ENCODE data around the gene IL16. TPM values are rescaled to one million over a fixed set of nuclear protein-coding genes. Genes with fewer than 3 reads are reported as not detected.
"Not testable (repeated sequence)": the region's sequence is repeated elsewhere in the genome, so short reads cannot be mapped to it uniquely, and the experiment has no call there.

IL16 gene
- total RNA-seq, 1 donor from 2014 or later, result 0.05 TPM

DNA sequence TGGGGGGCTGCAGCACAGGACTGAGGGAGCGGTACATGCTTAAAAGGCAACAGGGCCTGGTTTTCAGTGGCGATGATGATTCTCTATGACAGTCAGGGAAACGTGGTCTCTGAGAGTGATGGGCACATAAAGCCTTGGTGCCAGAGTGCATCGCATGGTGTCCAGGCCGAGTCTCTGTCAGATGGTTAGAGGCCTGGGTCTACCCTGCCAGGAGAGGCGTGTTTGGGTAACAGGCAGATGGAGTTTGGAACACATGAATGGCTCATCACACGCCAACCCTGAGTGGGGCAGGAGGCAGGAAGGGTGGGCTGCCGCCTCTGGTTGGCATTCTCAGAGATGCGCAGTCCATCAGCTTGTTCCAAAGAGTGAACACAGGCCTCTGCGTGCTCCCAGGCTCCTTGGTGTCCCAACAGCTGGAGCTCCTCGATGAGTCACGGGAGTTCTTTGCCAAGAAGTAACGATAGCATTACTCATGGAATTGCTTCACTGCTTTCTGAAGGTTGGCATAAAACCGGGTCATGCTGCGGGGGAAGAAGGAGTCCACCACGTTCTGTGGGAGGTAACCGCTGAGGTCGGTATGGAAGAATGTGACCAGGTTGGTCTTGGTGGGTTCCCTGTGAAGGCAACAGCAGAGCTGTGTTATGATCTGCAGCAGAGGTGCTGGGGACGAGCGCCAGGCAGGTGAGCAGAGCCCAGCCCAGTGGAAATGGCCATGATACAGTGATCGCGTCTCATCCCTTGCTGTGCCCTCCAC lies 116.3 kb downstream of the IL16 start:
- DNase-seq (ENCODE audit: low read depth), result peak; percentile 99

DNA sequence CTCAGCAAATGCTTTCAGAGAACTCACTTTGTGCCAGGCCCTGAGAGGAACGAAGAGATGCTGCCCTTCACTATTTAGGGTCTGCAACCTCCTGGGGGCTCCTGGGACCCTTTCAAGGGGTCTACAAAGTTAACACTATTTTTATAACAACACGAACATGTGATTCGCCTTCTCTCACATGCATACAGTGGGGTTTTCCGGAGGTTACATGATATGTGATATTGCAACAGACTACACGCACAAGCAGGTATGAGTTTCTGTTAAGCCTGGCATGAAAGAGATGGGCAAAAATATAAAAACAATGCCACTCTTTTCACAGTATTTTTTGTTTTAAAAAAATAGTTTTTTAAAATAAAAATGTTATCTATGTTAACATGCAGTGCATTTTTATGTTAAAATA lies 117.0 kb downstream of the IL16 start:
- no peak for DNase-seq (ENCODE audit: low read depth)

DNA sequence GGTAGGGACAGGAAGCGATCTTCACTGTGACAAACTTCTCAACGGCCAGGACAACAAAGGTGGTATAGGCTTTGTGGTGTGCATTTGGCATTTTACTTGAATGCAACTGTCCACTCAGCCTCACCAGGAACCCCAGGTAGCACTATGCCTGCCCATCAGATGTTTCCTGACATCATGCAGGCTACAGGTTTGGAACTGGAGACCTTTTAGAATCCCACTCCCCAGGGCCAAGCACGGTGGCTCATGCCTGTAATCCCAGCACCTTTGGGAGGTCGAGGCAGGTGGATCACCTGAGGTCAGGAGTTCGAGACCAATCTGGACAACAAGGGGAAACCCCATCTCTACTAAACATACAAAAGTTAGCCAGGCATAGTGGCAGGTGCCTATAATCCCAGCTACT lies 117.7 kb downstream of the IL16 start:
- DNase-seq (ENCODE audit: low read depth), result no peak

DNA sequence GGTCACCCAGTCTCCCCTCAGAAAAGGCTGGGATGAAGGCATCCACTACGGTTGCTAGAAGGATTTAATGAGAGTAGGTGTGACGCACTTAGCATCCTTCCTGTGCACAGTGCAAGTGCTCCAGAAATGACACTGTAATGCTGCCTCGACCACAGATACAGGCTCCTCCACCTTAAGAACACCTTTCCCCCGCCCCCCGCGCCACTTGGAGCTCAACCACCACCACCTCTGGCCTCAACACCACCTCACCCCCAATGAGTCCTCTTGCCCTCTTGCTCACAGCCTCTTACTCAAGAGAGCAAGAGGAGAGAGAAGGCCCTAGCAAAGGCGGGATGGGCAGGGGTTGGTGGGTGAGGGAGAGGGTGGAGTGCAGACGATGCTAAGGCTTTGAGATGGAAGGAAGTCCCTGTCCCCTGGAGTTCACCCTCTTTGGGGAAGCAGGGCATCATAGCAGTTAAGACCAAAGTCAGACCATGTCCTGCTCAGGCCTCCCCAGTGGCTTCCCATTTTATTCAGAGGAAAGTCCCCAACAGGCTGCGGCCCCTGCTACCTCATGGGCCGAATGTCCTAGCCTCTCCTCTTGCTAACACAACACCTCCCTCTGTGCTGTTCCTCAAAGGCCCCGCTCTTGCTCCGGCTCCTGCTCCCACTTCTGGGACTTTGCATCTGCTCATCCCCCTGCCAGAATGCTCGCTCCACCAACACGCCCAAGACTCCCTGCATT lies 118.9 kb downstream of the IL16 start:
- no peak for DNase-seq (ENCODE audit: low read depth)

DNA sequence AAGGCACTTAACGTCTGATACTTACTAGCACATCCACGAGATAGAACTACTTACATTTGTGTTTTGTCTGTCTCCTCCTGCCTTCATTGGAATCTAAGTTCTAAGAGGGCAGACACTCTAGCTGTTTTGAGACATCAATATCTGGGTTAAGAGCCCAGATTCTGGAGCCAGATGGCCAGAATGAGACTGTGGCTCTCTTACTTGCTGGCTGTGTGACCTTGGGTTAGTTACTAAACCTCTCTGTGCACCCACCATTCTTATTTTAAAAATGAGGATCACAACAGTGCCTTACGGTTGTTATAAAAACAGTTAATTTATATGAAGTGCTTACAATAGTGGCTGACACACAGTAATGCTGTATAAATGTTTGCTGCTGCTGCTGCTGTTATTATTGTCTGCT lies 119.6 kb downstream of the IL16 start:
- DNase-seq (ENCODE audit: low read depth), result no peak

DNA sequence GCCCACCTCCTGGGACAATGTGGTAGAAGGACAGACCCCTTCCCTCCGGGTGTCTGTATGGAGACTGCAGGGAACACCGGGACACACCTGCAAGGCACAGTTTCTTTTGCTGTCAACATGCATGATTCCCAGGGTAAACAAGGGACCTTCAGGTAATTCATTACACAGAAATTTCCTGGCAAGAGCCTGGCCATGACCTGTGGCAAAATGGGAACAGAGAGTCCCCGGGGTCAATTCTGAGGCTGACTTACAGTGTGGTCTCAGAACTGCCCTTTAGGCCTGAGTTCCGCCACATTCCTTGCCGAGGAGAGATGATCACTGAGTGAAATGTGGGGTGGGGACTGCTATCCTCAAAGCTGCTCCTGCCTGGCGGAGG lies 121.0 kb downstream of the IL16 start:
- no peak for DNase-seq (ENCODE audit: low read depth)

DNA sequence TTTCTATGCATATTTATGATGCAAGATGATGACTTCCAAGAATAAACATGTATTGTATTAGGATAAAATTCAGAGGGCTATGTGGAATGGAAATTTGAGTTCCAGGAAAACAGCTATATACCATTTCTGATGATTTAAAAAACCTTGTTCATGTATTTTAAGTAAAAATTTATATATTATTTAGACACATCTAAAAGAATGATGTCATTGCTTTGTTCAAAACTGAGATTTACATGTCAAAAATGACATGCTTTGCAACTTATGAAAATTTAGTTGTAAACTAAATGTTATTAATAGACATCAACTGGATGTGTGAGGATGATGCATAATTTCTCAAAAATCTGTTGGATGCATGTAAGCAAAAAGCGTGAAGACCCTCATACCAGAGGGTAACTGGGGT lies 125.0 kb downstream of the IL16 start:
- DNase-seq (ENCODE audit: low read depth), result no peak

DNA sequence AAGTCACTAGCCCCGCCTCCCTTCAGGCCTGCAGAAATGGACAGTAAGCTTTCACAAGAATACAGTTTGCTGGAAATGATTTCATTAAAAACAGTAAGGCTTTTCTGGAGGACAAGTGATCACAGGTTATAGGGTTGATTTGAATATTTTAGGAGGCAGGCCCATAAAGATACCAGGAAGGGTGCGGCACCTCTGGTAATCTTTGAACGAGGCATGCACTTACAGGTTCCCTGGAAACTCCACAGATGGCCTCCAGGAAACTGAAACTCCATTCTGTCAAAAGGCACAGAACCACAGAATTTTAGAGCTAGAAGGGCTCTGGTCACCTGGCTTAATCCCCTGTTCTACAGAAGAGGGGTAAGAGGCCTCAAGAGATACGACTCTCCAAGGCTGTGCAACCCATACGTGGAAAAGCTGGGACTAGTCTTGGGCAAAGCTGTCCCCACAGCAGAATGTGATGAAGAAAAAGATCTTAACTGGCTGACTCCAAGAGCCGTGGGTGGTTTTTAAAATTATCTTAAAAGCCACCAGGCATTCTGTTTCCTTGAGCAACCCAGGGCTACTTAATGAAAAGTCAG lies 126.1 kb downstream of the IL16 start:
- no peak for DNase-seq (ENCODE audit: low read depth)

DNA sequence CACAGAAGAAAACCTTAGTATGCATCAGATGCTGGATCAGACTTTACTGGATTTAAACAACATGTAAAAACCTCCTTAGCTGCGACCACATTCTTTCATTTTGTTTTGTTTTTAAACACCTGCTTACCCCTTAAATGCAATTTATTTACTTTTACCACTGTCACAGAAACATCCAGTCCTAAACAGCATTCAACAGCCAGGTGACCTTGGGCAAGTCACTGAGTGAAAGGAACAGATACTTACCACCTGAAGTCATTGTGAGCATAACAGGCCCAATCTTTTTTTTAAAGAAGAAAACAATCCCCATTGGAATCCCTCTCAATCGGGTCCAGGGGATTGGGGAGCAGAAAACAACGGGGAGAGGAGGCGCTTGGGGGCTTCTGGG lies 126.9 kb downstream of the IL16 start:
- DNase-seq (ENCODE audit: low read depth), result no peak

DNA sequence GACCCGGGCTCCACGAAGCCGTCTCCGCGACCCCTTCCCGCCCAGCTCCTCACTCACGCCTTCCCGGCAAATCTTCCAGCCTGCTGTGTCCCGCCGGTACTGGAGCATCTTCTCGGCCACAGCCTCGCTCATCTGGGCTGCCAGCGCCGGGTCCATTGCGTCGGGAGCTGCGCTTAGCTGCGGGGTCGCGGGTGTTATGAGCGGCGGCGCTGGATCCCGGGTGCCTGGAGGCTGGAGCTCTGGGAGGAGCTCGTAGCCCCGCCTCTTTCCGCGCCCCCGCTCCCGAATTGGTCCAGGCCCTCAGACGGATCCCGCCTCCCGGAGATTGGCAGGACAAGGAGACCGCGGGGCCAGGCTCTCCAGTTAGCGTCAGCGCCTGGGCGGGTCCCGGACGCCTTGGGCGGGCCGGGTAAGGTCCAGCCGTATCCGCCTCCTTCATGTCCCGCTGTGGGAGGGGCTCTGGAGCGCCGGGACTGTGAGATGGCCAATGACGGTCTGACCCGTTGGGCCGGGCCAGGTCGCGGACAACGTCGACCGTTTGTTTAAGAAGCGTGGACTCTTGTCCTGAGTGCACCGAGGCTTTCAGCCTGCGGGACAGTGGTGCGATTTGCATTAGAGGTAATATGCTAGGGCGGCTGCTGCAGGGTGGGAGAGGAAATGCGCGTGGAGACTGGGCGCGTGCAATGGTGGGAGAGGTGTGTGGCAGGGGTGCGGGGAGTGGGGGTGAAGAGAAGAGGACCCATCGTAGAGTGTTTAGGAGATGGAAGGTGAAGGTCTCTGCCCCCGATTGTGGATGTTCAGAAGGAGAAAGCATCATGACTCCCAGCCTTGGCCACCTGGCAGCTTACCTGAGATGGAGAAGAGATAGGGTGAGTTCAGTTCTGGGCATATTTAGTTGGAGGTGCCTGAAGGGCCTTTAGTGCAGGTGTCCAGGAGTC lies 127.5 kb downstream of the IL16 start, which contains the start of gene STARD5:
TSS of gene STARD5 (minus strand) at position 198 of the 938 bp plus-strand sequence. CDS start at position 156, 42 bp downstream.
- peak; percentile 89 for DNase-seq (ENCODE audit: low read depth)

DNA sequence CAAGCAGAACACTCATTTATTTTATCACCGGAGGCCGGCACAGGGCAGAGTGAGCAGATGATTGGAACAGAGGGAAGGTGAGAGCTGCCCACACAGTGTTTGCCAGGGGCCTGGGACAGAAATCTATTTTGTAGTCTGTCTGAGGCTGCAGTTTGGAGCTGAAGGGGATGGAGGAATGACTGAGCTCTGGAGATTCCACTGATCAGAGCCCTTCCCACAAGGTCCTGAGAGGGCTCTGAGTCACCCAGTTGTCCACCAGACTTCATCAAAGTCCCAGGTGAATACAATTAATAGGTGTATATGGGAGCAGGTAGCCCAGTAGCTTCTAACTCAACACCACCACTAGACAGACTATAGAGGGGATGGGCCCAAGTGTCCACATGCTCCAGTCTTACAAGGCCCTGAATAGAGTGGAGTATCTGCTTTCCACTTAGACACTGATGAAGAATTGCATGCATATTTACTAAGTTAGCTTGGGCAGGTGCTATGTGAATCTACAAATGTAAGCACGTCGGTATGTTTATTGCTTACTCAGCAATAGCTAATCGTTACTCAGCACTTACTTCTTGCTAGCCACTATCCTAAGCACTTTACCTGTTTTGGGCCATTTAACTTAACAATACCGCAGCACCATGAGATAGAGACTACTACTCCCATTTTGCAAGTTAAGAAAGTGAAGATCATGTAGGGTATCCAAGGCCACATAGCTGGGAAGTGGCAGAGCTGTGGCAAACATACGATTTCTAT lies 130.0 kb downstream of the IL16 start:
- DNase-seq (ENCODE audit: low read depth), result no peak

DNA sequence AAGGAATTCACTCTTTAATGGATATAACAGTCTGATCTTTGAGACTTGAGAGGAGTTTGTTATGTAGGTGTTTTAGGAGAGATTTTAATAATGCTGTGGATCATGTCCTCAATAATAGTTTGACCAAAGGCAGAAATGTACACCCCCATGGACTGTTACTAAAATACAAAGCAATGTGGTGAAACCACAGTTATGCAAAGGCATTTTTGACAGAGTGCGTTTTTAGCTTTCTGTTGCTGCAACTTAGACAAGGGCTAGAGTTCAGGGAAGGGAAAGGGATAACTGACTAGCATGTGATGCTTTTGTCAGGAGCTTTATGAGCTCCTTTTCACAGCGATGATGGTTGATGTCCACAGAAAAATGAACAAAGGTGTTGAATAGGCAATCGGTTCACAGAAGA lies 130.8 kb downstream of the IL16 start:
- DNase-seq (ENCODE audit: low read depth), result peak; percentile 74

DNA sequence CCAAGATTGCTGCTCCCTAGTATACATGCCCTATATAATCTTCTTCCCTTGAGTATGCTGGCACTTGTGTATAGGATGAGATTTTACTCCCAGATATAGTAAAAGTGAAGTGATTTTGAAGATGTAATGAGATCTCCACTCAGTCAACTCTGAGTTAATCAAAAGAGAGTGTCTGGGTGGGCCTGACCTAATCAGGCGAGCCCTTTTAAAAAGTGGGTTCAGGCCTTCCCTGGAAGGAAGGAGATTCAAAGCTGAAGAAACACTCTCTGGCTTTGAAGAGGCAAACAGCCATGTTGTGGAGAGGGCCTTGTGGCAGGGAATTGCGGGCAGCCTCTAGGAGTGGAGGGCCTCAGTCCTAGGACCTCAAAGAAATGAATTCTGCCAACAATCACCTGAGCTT lies 132.8 kb downstream of the IL16 start:
- no peak for DNase-seq (ENCODE audit: low read depth)

DNA sequence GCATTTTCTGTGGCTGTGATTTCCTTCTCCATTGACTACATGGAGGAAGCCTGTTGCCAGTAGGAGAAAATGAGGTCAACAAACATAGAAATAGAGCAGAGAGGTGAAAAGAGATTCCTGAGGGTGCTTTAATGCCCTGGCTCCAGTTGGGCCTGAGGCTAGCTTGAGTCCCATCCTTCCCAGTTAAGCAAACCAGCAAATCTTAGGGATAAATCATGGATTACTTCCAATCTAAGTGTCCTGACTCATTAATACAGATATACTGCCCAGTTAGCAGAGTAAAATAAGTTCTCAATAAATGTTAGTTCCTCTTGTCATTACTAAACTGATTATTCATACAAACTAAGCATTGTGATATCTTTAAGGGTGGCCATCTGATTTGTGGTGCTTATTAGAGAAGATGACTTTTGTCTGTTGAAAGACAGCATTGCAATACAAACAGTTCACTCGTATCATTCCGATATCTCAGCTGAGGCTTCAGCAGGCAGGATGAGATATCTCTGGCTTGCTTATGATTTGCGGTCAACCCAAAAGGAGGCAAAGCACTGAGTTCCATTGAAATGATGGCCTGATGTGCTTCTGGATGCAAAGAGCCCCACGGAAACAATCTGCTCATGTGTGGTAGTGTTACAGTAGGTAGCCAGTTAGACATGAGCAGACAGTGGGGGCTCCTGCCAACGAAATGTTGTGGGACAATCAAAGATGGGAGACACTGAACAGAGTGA lies 133.8 kb downstream of the IL16 start:
- DNase-seq (ENCODE audit: low read depth), result no peak

DNA sequence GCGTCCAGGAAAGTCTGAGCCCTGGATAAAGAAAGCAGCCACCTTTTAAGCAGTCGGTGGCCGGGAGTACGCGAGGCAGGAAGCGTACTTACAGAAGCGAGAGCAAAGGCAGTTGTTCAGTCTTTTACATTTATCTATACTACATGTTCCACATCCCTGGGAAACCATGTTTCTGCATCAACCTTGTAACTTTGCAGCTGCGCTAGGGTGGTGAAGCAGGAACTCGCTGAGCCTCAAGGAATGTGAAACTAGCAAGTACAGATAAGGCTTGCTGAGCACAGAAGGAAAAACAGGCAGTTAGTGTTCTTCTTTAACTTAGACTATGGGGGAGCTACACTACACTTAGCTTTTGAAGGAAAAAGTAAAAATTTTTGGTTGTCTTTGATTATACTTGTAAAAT lies 134.5 kb downstream of the IL16 start:
- not testable (repeated sequence) for DNase-seq (ENCODE audit: low read depth)

DNA sequence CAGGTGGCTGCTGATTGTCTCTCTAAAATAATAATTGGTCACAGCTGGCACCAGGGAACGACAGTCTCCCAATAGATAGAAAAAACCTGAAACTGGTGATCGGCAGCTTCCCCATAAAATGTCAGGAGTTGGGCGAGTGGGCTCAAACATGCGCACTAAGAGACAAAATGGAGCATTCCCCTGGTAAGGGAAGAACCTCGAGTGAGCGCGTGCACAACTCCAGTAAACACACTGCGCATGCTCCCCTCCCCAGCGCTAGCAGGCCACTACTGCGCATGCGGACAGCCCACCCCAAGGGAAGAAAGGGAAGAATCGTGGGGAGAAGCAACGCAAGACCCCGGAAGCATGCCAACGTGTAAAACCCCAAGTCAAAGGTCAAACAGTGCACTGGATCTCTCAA lies 134.9 kb downstream of the IL16 start:
- no peak for DNase-seq (ENCODE audit: low read depth)

DNA sequence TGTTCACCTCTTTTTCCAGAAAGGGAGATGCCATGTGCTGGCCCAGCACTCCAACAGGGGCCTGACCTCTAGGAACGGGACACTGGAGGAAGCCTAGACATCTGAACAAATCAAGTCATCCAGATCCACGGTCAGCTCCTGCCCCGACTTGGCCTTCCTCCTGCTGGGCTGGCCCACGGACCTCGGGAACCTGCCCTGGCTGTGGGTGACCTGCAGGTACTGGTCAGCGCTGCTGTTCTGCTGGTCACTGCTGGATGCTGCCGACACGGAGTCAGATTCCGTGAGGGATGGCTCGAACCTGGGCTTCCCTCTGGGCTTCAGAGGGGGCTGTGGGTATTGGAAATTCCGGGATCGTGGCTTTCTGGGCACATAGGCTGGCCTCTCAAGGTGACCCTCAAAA lies 135.6 kb downstream of the IL16 start:
- no peak for DNase-seq (ENCODE audit: low read depth)

DNA sequence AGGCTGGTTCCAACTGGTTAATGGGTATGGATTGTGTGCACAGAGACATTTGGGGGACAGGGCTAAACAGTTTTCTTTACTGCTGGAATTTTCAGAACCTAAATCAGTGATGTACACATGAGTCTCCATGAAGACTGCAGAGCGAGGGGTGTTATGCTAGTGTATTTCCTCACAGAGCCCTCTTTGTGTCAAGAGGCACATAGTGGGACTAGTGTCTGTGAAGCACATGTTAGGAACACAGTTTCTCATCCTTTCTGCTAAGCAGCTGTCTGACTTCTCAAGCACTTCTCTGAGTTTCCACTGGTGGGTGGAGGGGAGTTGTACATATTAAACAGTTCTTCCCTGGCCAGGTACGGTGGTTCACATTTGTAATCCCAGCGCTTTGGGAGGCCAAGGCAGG lies 136.7 kb downstream of the IL16 start:
- DNase-seq (ENCODE audit: low read depth), result no peak

DNA sequence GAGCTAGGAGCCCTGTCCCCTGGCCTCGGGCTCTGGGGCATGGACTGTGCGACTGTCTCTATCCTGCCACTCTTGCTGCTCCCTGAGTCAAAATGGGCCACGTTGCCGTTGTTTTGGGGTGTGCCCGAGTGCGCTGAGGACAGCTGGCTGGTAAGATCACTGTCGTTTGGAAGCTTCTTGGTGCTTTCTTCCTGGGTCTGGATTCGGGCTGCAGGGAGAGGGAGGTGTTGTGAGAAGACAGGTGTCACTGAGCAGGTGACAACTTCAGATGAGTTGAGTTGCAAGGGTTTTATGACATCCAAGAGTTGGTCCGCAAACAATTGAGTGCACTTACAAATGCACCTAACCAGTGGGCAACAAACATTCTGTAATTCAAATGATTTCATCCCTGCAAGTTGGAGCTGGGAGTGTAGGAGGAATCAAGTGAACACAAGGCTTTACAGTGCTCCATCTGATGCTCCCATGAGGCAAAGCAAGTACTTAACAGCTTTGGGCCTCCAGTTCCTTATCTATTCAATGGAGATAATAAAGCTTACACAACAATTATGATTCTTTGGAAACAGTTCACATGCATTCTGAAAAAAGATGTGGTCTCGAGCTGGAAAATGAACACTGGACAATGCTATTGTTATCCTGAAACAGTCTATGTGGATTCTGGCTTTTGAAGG lies 138.2 kb downstream of the IL16 start:
- no peak for DNase-seq (ENCODE audit: low read depth)

DNA sequence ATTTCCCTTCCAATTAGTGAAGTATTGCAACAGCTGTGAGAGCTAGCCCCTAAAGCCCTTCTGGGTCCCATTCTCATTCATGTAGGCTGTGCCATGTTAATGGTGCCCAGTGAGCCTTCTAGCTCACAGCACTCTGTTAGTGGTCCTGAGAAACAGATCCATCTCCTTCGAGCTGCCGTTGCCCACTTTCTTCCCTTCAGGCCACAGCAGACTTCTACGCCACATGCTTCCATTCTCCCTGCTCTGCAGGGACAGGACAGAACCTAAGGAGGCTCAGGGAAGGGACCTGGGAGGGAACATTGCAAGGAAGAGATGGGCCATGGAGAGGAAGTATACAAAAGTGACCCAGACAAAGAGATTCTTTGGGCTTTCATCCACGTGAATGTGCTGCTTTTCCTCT lies 139.0 kb downstream of the IL16 start:
- no peak for DNase-seq (ENCODE audit: low read depth)
